GM23338 (cell line): ENCODE measurements around the gene SKIC8. TPM values are rescaled to one million over a fixed set of nuclear protein-coding genes. Genes with fewer than 3 reads are reported as not detected.

Experiments
- ATAC-seq: fragments of 200-7000 bp; cut with Tn5 transposase; 3 replicates; pipeline ENCODE4 v1.9.1; 2020
- DNase-seq: peaks from one replicate; pipeline ENCODE4 v3.0.0-alpha.2; 2015; ENCODE audit warnings: low spot score
- H2AFZ ChIP-seq: fragments of 200-600 bp; sonication (generic); 2 replicates; pipeline ENCODE4 v1.8.0; 2016; ENCODE audit warnings: antibody characterized with exemption, mild to moderate bottlenecking, moderate library complexity
- H3F3A ChIP-seq: fragments of 200-600 bp; sonication (generic); replicated peaks from 2 replicates; pipeline ENCODE4 v1.8.0; 2017; ENCODE audit warnings: antibody characterized with exemption, mixed run types, low read depth
- H3K27ac ChIP-seq: fragments of 200-600 bp; sonication (generic); 2 replicates; pipeline ENCODE4 v1.6.1; 2016; ENCODE audit warnings: low read depth
- H3K27me3 ChIP-seq: fragments of 200-600 bp; sonication (generic); 2 replicates; pipeline ENCODE4 v1.8.0; 2016; ENCODE audit warnings: mild to moderate bottlenecking, mixed run types, moderate library complexity; ENCODE audit not compliant: insufficient read depth
- H3K36me3 ChIP-seq: fragments of 200-600 bp; sonication (generic); 2 replicates; pipeline ENCODE4 v1.8.0; 2016; ENCODE audit warnings: mild to moderate bottlenecking; ENCODE audit not compliant: insufficient read depth
- H3K4me1 ChIP-seq: fragments of 200-600 bp; sonication (generic); 2 replicates; pipeline ENCODE4 v1.8.0; 2016; ENCODE audit warnings: mild to moderate bottlenecking, moderate library complexity; ENCODE audit not compliant: insufficient read depth
- H3K4me2 ChIP-seq: fragments of 200-600 bp; sonication (generic); 2 replicates; pipeline ENCODE4 v1.7.1; 2017; ENCODE audit warnings: mixed run types
- H3K4me3 ChIP-seq: fragments of 200-600 bp; sonication (generic); 2 replicates; pipeline ENCODE4 v1.6.1; 2016; ENCODE audit warnings: mixed run types
- H3K79me2 ChIP-seq: fragments of 200-600 bp; sonication (generic); replicated peaks from 2 replicates; pipeline ENCODE4 v1.8.0; 2017; ENCODE audit warnings: mild to moderate bottlenecking; ENCODE audit not compliant: insufficient read depth
- H3K9me2 ChIP-seq: fragments of 200-600 bp; sonication (generic); 2 replicates; pipeline ENCODE4 v1.8.0; 2017; ENCODE audit not compliant: insufficient read depth
- H4K20me1 ChIP-seq: fragments of 200-600 bp; sonication (generic); replicated peaks from 2 replicates; pipeline ENCODE4 v1.8.0; 2017; ENCODE audit warnings: mild to moderate bottlenecking; ENCODE audit not compliant: insufficient read depth
- H3K27ac Mint-ChIP-seq: 2 replicates; pipeline ENCODE4 v1.8.0; 2020; ENCODE audit warnings: inconsistent platforms, mild to moderate bottlenecking, moderate library complexity, mixed read lengths
- H3K27me3 Mint-ChIP-seq: 3 replicates; pipeline ENCODE4 v1.8.0; 2022; ENCODE audit warnings: low read depth, mild to moderate bottlenecking, moderate library complexity, mixed read lengths, inconsistent platforms; ENCODE audit not compliant: insufficient read depth, poor library complexity
- H3K36me3 Mint-ChIP-seq: 3 replicates; pipeline ENCODE4 v1.8.0; 2021; ENCODE audit warnings: low read depth, mild to moderate bottlenecking, inconsistent platforms, moderate library complexity, mixed read lengths
- H3K4me1 Mint-ChIP-seq: 3 replicates; pipeline ENCODE4 v1.8.0; 2020; ENCODE audit warnings: mild to moderate bottlenecking, inconsistent platforms, mixed read lengths
- H3K4me3 Mint-ChIP-seq: 3 replicates; pipeline ENCODE4 v1.8.0; 2021; ENCODE audit warnings: moderate library complexity, mild to moderate bottlenecking, inconsistent platforms, mixed read lengths
- H3K9me3 Mint-ChIP-seq: 3 replicates; pipeline ENCODE4 v1.8.0; 2020; ENCODE audit warnings: moderate library complexity, mild to moderate bottlenecking, inconsistent platforms, mixed read lengths
- CREB1 ChIP-seq: fragments of 250-450 bp; sonication (Bioruptor Pico); IDR thresholded peaks from 2 replicates; pipeline ENCODE4 v1.5.0; 2020; ENCODE audit warnings: low read depth, mild to moderate bottlenecking, moderate library complexity
- ZNF114 ChIP-seq: fragments of 250-450 bp; sonication (Bioruptor Pico); IDR thresholded peaks from 2 replicates; pipeline ENCODE4 v1.5.0; 2020; ENCODE audit warnings: mild to moderate bottlenecking, moderate library complexity
- ZNF462 ChIP-seq: fragments of 250-450 bp; sonication (Bioruptor Pico); IDR thresholded peaks from 2 replicates; pipeline ENCODE4 v1.5.0; 2020; ENCODE audit warnings: mild to moderate bottlenecking, moderate library complexity
- polyA plus RNA-seq: library from polyadenylated mRNA; unstranded; fragments of >200 nt; fragmentation: Nextera tagmentation; extraction: Ambion mirVana; gene quantifications from 2 replicates; pipeline ENCODE4 v1.2.1, GENCODE V29; 2016
- total RNA-seq: library from RNA; depleted of rRNA; stranded (reverse); fragments of >200 nt; shearing (Covaris generic); gene quantifications from 2 replicates; pipeline ENCODE4 v1.2.3, GENCODE V29; 2014

Gene SKIC8
- total and polyA plus RNA-seq, 2 experiments from 2014 or later: 59.4 to 73.8 TPM

DNA sequence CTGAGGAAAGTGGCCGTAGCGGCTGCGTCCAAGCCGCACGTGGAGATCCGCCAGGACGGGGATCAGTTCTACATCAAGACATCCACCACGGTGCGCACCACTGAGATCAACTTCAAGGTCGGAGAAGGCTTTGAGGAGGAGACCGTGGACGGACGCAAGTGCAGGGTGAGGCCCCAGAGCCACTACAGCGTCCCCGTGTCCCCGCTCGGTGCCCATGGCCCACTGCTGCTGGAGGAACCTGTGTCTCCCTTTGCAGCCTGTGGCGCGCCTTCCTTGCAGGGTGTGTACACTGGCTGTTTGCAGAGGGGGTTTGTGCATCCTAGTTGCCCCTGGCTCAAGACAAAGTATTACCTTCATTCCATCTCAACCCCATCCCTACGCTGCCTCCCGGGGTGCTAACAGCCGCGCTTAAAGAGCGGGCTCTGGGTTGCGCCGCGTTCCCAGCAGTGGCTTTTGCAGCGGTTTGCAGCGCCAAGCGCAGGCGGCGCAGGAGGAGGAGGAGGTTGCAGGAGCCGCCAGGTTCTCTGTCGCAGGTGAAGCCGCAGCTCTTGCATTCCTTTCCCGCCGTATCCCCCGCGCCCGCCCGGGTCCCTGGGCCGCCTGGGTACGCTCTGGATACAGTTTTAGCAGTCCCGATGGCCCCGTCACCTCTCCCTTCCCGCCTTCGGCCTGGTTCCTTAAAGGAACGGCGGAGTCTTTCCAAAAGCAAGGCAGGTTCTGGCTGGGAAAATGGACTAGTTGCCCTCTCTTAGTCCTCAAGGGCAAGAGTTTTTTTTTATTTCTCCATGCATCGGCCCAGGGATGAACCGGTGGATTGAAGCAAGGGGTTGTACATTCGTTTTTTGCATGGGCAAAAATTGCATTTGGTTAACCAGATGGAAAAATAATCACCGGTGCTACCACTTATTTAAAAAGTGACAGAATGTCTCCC lies 41.9 kb upstream of the SKIC8 start:
- TF ChIP-seq CREB1 (CRISPR knock-in tag) (no peak; the same call in 1 of the 2 replicates), ZNF462 (no peak), ZNF114 (CRISPR knock-in tag) (no peak)
- Histone ChIP-seq H2AFZ (peak overlapping the region; percentile 99), H3K27me3 (peaks cover 38% of the 10 kb centered on the region), H3K9me2 (0 out of 2 replicates have a peak, but pooled peaks cover 3% of the 10 kb centered on the region), H3K4me2 (peak overlapping the region; percentile 95), H3K79me2 (no peaks in the 10 kb centered on the region; the same call in 1 of the 2 replicates), H3K4me1 (peaks cover 15% of the 10 kb centered on the region), H3K4me3 (peak overlapping the region; percentile 82), H3K27ac (no peak overlapping the region), H3K36me3 (peaks cover 14% of the 10 kb centered on the region), H4K20me1 (no peaks in the 10 kb centered on the region; the same call in 1 of the 2 replicates), H3F3A (0 out of 2 replicates have a peak, but pooled peaks cover 4% of the 10 kb centered on the region)
- H3K9me3 Mint-ChIP-seq: no peaks in the 10 kb centered on the region
- DNase-seq (peak; percentile 89), ATAC-seq (peak; percentile 78)
- peak overlapping the region; percentile 83 for H3K4me3 Mint-ChIP-seq
- no peak overlapping the region for H3K27ac Mint-ChIP-seq
- peaks cover 34% of the 10 kb centered on the region for H3K36me3 Mint-ChIP-seq
- peaks cover 28% of the 10 kb centered on the region for H3K27me3 Mint-ChIP-seq
- peaks cover 28% of the 10 kb centered on the region for H3K4me1 Mint-ChIP-seq
